ENCODE results near the gene C12orf60.

- TF ChIP-seq CTCF (IDR thresholded peaks at IDR 0.05) (no peak), POLR2A (IDR thresholded peaks at IDR 0.05) (no peak)
Measured at GRCh38 chr12:14769466-14769968, 34.0 kb upstream of the C12orf60 start.
